Muscle layer of colon (tissue), 2 donors: ENCODE data around the gene SF3A2.
"Not testable (repeated sequence)": the region's sequence is repeated elsewhere in the genome, so short reads cannot be mapped to it uniquely, and the experiment has no call there.

Source experiments
- H3K27ac ChIP-seq: one replicate; pipeline ENCODE4 v1.7.0; 2013; ENCODE audit warnings: low read depth, mild to moderate bottlenecking, low read length, moderate library complexity
- H3K27me3 ChIP-seq, 2 donors: one replicate each; pipeline ENCODE4 v1.7.0; 2013; ENCODE audit warnings: low read length in 2 of 2, mild to moderate bottlenecking in 2 of 2; ENCODE audit not compliant: insufficient read depth in 2 of 2, control insufficient read depth in 1 of 2
- H3K36me3 ChIP-seq: one replicate; pipeline ENCODE4 v1.7.0; 2013; ENCODE audit warnings: mild to moderate bottlenecking, low read length; ENCODE audit not compliant: insufficient read depth
- H3K4me1 ChIP-seq: one replicate; pipeline ENCODE4 v1.7.0; 2013; ENCODE audit warnings: mild to moderate bottlenecking, low read length; ENCODE audit not compliant: insufficient read depth
- H3K4me3 ChIP-seq, 2 donors: one replicate each; pipeline ENCODE4 v1.7.0; 2013; ENCODE audit warnings: low read length in 2 of 2, low read depth in 1 of 2, mild to moderate bottlenecking in 1 of 2, moderate library complexity in 1 of 2
- H3K9ac ChIP-seq: one replicate; pipeline ENCODE4 v1.7.0; 2013; ENCODE audit warnings: low read length
- H3K9me3 ChIP-seq: one replicate; pipeline ENCODE4 v1.7.0; 2013; ENCODE audit warnings: mild to moderate bottlenecking, low read length
- donor health status: abdominal sarcoma.
- donor health status: Adenocarcinoma of cecum.

The SF3A2 gene

DNA sequence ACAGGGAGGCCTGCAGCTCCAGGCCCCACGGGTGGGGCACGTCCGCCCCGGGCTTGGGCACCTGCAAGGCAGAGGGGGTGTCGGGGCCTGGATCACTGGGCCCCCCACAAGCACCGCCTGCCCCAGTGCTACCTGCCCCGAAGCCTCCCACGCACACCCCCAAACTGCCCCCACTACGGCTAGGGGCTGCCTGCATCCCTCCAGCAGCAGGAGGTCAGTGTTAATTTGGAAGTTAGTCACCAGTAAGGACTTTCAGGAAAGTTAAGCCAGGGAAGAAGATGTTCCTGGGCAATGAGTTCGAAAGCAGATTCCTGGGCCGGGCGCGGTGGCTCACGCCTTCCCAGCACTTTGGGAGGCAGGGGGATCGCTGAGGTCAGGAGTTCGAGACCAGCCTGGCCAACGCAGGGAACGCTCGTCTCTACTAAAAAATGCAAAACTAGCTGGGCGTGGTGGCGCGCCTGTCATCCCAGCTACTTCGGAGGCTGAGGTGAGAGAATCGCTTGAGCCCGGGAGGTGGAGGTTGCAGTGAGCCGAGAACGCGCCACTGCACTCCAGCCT lies 39.9 kb downstream of the SF3A2 start:
- no peak overlapping the region for H3K27ac ChIP-seq
- H3K9ac ChIP-seq = no peak overlapping the region
- H3K9me3 ChIP-seq = no peaks in the 10 kb centered on the region
- peaks cover 14% of the 10 kb centered on the region for H3K36me3 ChIP-seq
- H3K4me3 ChIP-seq = no peak overlapping the region
- H3K4me1 ChIP-seq = peaks cover 41% of the 10 kb centered on the region
- H3K27me3 ChIP-seq = no peaks in the 10 kb centered on the region

GRCh38 chr19:2277138-2277537 lies 40.5 kb downstream of the SF3A2 start:
- H3K4me3 ChIP-seq = no peak overlapping the region
- peaks cover 9% of the 10 kb centered on the region for H3K36me3 ChIP-seq
- H3K27me3 ChIP-seq = peaks cover 0 to 2% of the 10 kb centered on the region in 2 donors
- H3K9ac ChIP-seq = no peak overlapping the region
- H3K9me3 ChIP-seq = no peaks in the 10 kb centered on the region
- no peak overlapping the region for H3K27ac ChIP-seq
- H3K4me1 ChIP-seq = peaks cover 35% of the 10 kb centered on the region

DNA sequence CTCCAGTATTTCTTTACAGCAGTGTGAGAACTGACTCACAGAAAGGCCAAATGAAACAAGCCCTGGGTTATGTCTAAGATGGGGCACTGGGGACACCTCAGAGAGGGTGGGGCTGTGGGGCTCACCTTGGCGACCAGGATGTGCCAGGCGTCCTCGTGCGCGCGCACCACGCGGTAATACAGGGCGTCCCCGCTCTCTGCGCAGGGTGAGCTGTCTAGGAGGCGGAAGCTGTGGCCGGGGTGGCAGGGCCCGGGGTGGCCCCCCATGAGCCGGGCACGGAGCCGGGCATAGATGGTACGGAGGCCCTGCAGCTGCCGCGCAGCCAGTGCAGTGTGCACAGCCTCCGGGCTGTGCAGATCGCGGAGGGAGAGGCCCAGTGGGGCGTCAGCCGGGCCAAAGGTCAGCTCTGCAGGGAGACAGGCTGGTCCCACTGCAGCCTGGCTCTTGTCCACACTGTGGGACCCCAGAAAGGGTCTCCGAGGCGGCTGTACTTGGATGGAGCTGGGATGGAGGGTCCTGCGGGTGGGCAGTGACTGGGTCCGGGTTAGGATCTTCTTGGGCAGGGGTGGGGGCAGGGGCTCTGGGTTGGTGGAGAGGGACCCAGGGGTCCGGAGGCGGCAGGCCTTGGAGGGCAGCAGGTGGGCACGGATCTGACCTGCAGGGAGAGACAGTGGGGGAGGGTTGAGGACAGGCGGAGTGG lies 42.0 kb downstream of the SF3A2 start:
- no peak overlapping the region for H3K4me3 ChIP-seq
- no peaks in the 10 kb centered on the region for H3K36me3 ChIP-seq
- peaks cover 20% of the 10 kb centered on the region for H3K4me1 ChIP-seq
- peaks cover 0 to 6% of the 10 kb centered on the region in 2 donors for H3K27me3 ChIP-seq
- no peaks in the 10 kb centered on the region for H3K9me3 ChIP-seq
- no peak overlapping the region for H3K9ac ChIP-seq
- H3K27ac ChIP-seq = no peak overlapping the region

DNA sequence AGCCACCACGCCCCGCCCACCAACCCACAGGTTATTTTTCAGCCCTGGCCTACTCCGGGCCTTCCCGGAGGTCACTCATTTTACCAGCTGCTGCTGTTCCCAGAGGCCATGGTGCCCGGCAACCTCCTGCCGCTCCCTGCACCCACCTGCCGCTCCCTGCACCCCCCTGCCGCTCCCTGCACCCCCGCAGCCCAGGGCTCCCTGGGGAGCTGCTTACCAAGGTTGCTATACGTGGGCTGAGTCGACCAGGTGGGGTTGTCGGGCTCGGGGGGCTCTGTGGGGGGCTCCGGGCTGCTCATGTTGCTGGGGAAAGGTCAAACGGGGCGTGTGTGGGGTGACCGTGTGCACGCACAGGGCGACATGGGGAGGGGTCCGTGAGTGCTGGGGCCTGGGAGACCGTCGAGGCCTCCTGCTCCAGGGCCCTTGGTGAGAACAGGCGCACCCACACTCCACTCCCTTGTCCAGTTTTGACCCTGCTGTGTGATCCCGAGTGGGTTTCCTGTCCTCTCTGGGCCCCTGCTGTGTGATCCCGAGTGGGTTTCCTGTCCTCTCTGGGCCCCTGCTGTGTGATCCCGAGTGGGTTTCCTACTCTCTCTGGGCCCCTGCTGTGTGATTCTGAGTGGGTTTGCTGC lies 44.1 kb downstream of the SF3A2 start:
- Histone ChIP-seq H3K4me1 (peaks cover 5% of the 10 kb centered on the region), H3K9me3 (no peaks in the 10 kb centered on the region), H3K4me3 (no peak overlapping the region), H3K27me3 (peaks cover 0 to 6% of the 10 kb centered on the region in 2 donors), H3K36me3 (no peaks in the 10 kb centered on the region), H3K27ac (no peak overlapping the region), H3K9ac (no peak overlapping the region)

- H3K9ac ChIP-seq, H3K9me3 ChIP-seq: not testable (repeated sequence)
- H3K27ac ChIP-seq = peak overlapping the region; percentile 34
These were observed 44.8 kb downstream of the SF3A2 start for GRCh38 chr19:2281265-2282061.

GRCh38 chr19:2282062-2282861 lies 45.6 kb downstream of the SF3A2 start, which contains the start of gene PEAK3:
PEAK3 (minus strand) TSS chr19:2282175; CDS start chr19:2280931, 1,244 bp downstream.
- no peaks in the 10 kb centered on the region for H3K9me3 ChIP-seq
- no peaks in the 10 kb centered on the region for H3K4me1 ChIP-seq
- H3K9ac ChIP-seq = no peak within 1 kb of the TSS
- no peak within 1 kb of the TSS for H3K4me3 ChIP-seq
- H3K27me3 ChIP-seq = peaks cover 0 to 6% of the 10 kb centered on the region in 2 donors
- H3K27ac ChIP-seq = peak within 1 kb of the TSS; percentile 34
- no peaks in the 10 kb centered on the region for H3K36me3 ChIP-seq

More at GRCh38 chr19:2281265-2282061, 44.8 kb downstream of the SF3A2 start:
- not testable (repeated sequence) for H3K4me1 ChIP-seq, H3K27me3 ChIP-seq, H3K36me3 ChIP-seq, H3K4me3 ChIP-seq

DNA sequence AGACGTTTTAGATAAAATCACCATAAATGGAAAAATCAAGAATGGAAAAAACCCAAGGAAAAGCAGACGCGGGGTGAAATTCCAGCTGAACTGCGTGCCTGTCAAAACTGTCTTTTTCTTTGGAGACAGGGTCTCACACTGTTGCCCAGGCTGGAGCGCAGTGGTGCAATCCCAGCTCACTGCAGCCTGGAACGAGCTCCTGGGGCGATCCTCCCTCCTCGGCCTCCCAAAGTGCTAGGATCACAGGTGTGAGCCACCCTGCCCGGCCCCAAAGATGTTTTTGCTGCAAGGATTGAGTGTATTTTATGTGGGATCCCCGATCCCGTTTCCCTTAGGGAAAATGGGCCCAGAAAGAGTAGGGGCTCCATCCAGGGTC lies 46.2 kb downstream of the SF3A2 start:
- H3K9me3 ChIP-seq = no peaks in the 10 kb centered on the region
- no peaks in the 10 kb centered on the region for H3K36me3 ChIP-seq
- H3K27ac ChIP-seq = no peak overlapping the region
- peaks cover 0 to 6% of the 10 kb centered on the region in 2 donors for H3K27me3 ChIP-seq
- H3K4me3 ChIP-seq = no peak overlapping the region
- no peaks in the 10 kb centered on the region for H3K4me1 ChIP-seq
- H3K9ac ChIP-seq = no peak overlapping the region

GRCh38 chr19:2283835-2284507 lies 47.3 kb downstream of the SF3A2 start:
- Histone ChIP-seq H3K36me3 (no peaks in the 10 kb centered on the region), H3K4me3 (no peak overlapping the region), H3K9ac (no peak overlapping the region), H3K27me3 (peaks cover 0 to 6% of the 10 kb centered on the region in 2 donors), H3K4me1 (no peaks in the 10 kb centered on the region), H3K27ac (no peak overlapping the region), H3K9me3 (no peaks in the 10 kb centered on the region)

GRCh38 chr19:2286402-2287140 lies 49.9 kb downstream of the SF3A2 start:
- no peaks in the 10 kb centered on the region for H3K9me3 ChIP-seq
- peaks cover 15% of the 10 kb centered on the region for H3K4me1 ChIP-seq
- H3K27me3 ChIP-seq = peaks cover 0 to 32% of the 10 kb centered on the region in 2 donors
- H3K27ac ChIP-seq = no peak overlapping the region
- no peak overlapping the region for H3K9ac ChIP-seq
- H3K36me3 ChIP-seq = no peaks in the 10 kb centered on the region
- no peak overlapping the region for H3K4me3 ChIP-seq
